SU-DHL-6 (cell line): ENCODE results near the gene OR2AG2.

ENCODE experiments used
- H2AFZ ChIP-seq: fragments of 200-600 bp; sonication (generic); 2 replicates; pipeline ENCODE4 v1.6.1; 2014; ENCODE audit warnings: low read depth, mild to moderate bottlenecking, moderate library complexity, mixed read lengths, antibody characterized with exemption, low read length; ENCODE audit not compliant: severe bottlenecking
- H3F3A ChIP-seq: fragments of 200-600 bp; shearing (Covaris generic); 2 replicates; pipeline ENCODE4 v1.6.0; 2016; ENCODE audit warnings: antibody characterized with exemption, mild to moderate bottlenecking; ENCODE audit not compliant: insufficient read depth
- H3K27ac ChIP-seq: fragments of 200-600 bp; sonication (generic); 2 replicates; pipeline ENCODE4 v1.5.1; 2016; ENCODE audit warnings: low read depth, mild to moderate bottlenecking, low read length, moderate library complexity, mixed read lengths
- H3K27me3 ChIP-seq: fragments of 200-600 bp; sonication (generic), shearing (Covaris generic); 2 replicates; pipeline ENCODE4 v1.6.0; 2014; ENCODE audit warnings: mild to moderate bottlenecking, low read length
- H3K36me3 ChIP-seq: fragments of 200-600 bp; sonication (generic); 2 replicates; pipeline ENCODE4 v1.6.1; 2014; ENCODE audit warnings: mild to moderate bottlenecking, low read length, mixed read lengths
- H3K4me2 ChIP-seq: fragments of 300-600, 200-600 bp; shearing (Covaris generic), sonication (generic); 2 replicates; pipeline ENCODE4 v1.6.0; 2014; ENCODE audit warnings: low read length, low read depth, mild to moderate bottlenecking; ENCODE audit not compliant: poor library complexity, severe bottlenecking
- H3K4me3 ChIP-seq: fragments of 200-600 bp; sonication (generic); 2 replicates; pipeline ENCODE4 v1.5.1; 2014; ENCODE audit warnings: antibody characterized with exemption, low read length, mild to moderate bottlenecking, mixed read lengths; ENCODE audit not compliant: insufficient read depth, poor library complexity, severe bottlenecking
- H3K79me2 ChIP-seq: fragments of 200-600 bp; sonication (generic); 2 replicates; pipeline ENCODE4 v1.6.1; 2014; ENCODE audit warnings: mild to moderate bottlenecking, low read length, moderate library complexity; ENCODE audit not compliant: insufficient read depth
- H3K9ac ChIP-seq: fragments of 200-600 bp; sonication (generic); 2 replicates; pipeline ENCODE4 v1.7.0; 2014; ENCODE audit warnings: mild to moderate bottlenecking, low read length
- H3K9me2 ChIP-seq: fragments of 200-600 bp; sonication (generic); replicated peaks from 2 replicates; pipeline ENCODE4 v1.6.1; 2014; ENCODE audit warnings: low read length; ENCODE audit not compliant: insufficient read depth
- H3K9me3 ChIP-seq: fragments of 200-600 bp; sonication (generic); 2 replicates; pipeline ENCODE4 v1.6.1; 2014; ENCODE audit warnings: low read length, mixed read lengths; ENCODE audit not compliant: insufficient read depth
- H4K20me1 ChIP-seq: fragments of 200-600 bp; sonication (generic); 2 replicates; pipeline ENCODE4 v1.6.1; 2014; ENCODE audit warnings: low read depth, mild to moderate bottlenecking, antibody characterized with exemption, low read length, moderate library complexity, mixed read lengths
- EZH2phosphoT487 ChIP-seq: fragments of 200-600 bp; sonication (generic), shearing (Covaris generic); conservative IDR thresholded peaks from 2 replicates; pipeline ENCODE4 v1.6.1; 2018; ENCODE audit warnings: mild to moderate bottlenecking, antibody characterized with exemption, low read length, moderate library complexity, mixed read lengths
- TF ChIP-seq, protein P1 (sequence below): fragments of 200-600 bp; sonication (generic); IDR thresholded peaks from one replicate; pipeline ENCODE4 v1.5.1; 2017; ENCODE audit warnings: antibody characterized with exemption, mild to moderate bottlenecking, low read length, moderate library complexity; ENCODE audit not compliant: insufficient read depth, poor library complexity, severe bottlenecking

Gene OR2AG2

DNA sequence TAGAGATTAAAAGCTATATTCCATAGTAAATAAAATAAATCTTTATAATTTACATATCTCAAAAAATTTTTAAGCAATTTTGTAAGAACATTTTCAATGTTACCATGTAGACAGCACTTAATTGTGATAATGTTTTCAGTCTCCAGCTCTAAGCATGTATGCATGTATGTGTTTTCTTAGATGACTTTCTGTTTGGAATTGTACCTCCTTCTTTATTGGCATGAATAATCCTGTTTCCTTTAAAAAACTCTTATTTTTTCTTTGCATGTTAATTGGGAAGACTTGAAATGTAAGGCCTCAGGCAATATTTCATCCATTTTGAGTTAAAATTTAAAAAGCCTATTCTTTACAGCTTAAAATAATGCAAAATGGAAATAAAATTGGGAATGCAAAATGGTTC lies 9.1 kb upstream of the OR2AG2 start:
- no peaks in the 10 kb centered on the region for H3K79me2 ChIP-seq
- no peak for TF ChIP-seq EZH2phosphoT487
- TF ChIP-seq, protein P1, sequence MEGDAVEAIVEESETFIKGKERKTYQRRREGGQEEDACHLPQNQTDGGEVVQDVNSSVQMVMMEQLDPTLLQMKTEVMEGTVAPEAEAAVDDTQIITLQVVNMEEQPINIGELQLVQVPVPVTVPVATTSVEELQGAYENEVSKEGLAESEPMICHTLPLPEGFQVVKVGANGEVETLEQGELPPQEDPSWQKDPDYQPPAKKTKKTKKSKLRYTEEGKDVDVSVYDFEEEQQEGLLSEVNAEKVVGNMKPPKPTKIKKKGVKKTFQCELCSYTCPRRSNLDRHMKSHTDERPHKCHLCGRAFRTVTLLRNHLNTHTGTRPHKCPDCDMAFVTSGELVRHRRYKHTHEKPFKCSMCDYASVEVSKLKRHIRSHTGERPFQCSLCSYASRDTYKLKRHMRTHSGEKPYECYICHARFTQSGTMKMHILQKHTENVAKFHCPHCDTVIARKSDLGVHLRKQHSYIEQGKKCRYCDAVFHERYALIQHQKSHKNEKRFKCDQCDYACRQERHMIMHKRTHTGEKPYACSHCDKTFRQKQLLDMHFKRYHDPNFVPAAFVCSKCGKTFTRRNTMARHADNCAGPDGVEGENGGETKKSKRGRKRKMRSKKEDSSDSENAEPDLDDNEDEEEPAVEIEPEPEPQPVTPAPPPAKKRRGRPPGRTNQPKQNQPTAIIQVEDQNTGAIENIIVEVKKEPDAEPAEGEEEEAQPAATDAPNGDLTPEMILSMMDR, result no peak
- H3K9ac ChIP-seq, result no peak overlapping the region
- H3K27ac ChIP-seq, result no peak overlapping the region
- no peaks in the 10 kb centered on the region for H3K36me3 ChIP-seq
- no peak overlapping the region for H2AFZ ChIP-seq
- H3K4me2 ChIP-seq, result no peak overlapping the region
- H3F3A ChIP-seq, result no peaks in the 10 kb centered on the region
- H3K9me2 ChIP-seq, result no peaks in the 10 kb centered on the region
- H4K20me1 ChIP-seq, result 0 out of 2 replicates have a peak, but pooled peaks cover 4% of the 10 kb centered on the region
- H3K9me3 ChIP-seq, result no peaks in the 10 kb centered on the region
- H3K4me3 ChIP-seq, result no peak overlapping the region
- no peaks in the 10 kb centered on the region; the same call in 1 of the 2 replicates for H3K27me3 ChIP-seq

GRCh38 chr11:6778518-6778917 lies 6.7 kb upstream of the OR2AG2 start:
- H3K4me3 ChIP-seq, result no peak overlapping the region
- H3K9me2 ChIP-seq, result no peaks in the 10 kb centered on the region
- no peaks in the 10 kb centered on the region for H3K9me3 ChIP-seq
- H3K27ac ChIP-seq, result no peak overlapping the region
- H2AFZ ChIP-seq, result no peak overlapping the region
- no peaks in the 10 kb centered on the region for H3K79me2 ChIP-seq
- no peaks in the 10 kb centered on the region for H3K36me3 ChIP-seq
- no peaks in the 10 kb centered on the region for H3F3A ChIP-seq
- no peak overlapping the region for H3K9ac ChIP-seq
- no peak overlapping the region for H3K4me2 ChIP-seq
- TF ChIP-seq, protein P1, result no peak
- TF ChIP-seq EZH2phosphoT487, result no peak
- 0 out of 2 replicates have a peak, but pooled peaks cover 4% of the 10 kb centered on the region for H4K20me1 ChIP-seq
- no peaks in the 10 kb centered on the region; the same call in 1 of the 2 replicates for H3K27me3 ChIP-seq

DNA sequence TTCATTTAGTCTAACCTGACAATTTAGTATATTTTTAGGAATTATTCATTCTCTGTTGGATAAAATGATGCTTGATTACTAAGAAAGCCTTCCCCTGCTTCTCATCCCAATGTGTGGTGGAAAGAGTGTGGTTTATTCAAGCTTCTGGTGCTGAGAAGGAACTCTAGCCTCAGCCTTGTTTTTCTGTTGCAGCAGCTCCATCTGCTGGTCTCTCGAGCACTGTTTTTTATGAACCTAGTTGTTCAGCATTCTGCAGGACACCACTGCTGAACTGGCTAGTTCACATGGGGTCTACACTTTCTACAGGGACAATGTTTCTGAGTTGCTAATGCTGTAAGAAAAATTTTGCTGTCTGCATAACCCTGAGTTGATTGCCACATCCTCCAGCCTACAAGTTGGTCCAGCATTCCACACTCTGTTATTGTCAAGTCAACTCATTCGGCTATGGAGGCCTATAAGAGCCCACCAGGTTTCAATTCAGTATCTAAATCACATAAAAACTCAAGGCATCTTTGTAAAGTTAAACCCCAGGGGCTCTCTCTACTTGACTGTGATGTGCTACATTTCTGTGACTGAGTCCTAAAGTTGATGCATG lies 14.3 kb downstream of the OR2AG2 start:
- Histone ChIP-seq H3F3A (no peaks in the 10 kb centered on the region), H4K20me1 (no peaks in the 10 kb centered on the region), H2AFZ (no peak overlapping the region), H3K4me2 (no peak overlapping the region), H3K9me3 (no peaks in the 10 kb centered on the region), H3K4me3 (no peak overlapping the region), H3K36me3 (no peaks in the 10 kb centered on the region), H3K79me2 (no peaks in the 10 kb centered on the region), H3K9ac (no peak overlapping the region), H3K27me3 (no peaks in the 10 kb centered on the region), H3K9me2 (no peaks in the 10 kb centered on the region), H3K27ac (no peak overlapping the region)
- no peak for TF ChIP-seq EZH2phosphoT487
- TF ChIP-seq, protein P1, result peak; percentile 50
